ENCODE results near the gene MEAF6.
"Not testable (repeated sequence)": the region's sequence is repeated elsewhere in the genome, so short reads cannot be mapped to it uniquely, and the experiment has no call there.

Gene MEAF6

DNA sequence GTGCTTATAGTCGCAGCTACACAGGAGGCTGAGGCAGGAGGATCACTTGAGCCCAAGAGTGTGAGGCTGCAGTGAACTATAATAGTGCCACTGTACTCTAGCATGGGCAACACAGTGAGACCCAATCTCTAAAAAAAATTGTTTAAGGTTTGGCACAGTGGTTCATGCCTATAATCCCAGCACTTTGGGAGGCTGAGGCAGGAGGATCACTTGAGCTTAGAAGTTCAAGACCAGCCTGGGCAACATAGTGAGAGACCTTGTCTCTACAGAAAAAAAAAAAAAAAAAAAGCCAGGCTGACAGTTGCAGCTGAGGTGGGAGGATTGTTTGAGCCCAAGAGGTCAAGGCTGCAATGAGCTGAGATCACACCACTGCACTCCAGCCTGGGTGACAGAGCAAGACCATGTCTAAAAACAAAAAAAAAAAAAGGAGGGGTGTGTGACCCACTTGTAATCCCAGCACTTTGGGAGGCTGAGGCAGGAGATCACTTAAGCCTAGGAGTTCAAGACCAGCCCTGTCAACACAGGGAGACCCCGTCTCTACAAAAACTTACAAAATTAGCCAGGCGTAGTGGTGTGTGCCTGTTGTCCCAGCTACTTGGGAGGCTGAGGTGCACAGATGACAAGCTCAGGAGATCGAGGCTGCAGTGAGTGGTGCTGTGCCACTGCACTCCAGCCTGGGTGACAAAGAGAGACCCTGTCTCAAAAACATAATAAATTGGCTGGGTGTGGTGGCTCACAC lies 18.0 kb upstream of the MEAF6 start:
- not testable (repeated sequence) for DNase-seq (ENCODE audit: low read depth in 3 of 3)

DNA sequence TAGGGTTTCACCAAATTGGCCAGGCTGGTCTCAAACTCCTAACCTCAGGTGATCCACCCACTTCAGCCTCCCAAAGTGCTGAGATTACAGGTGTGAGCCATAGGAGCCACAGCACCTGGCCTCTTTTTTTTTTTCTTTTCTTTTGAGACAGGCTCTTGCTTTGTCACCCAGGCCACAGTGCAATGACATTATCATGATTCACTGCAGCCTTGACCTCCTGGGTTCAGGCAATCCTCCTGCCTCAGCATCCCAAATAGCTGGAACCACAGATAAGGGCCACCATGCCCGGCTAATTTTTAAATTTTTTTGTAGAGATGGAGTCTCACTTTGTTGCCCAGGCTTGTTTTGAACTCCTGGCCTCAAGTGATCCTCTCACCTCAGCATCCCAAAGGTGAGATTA lies 15.3 kb upstream of the MEAF6 start:
- not testable (repeated sequence) for DNase-seq (ENCODE audit: low read depth in 3 of 3)

DNA sequence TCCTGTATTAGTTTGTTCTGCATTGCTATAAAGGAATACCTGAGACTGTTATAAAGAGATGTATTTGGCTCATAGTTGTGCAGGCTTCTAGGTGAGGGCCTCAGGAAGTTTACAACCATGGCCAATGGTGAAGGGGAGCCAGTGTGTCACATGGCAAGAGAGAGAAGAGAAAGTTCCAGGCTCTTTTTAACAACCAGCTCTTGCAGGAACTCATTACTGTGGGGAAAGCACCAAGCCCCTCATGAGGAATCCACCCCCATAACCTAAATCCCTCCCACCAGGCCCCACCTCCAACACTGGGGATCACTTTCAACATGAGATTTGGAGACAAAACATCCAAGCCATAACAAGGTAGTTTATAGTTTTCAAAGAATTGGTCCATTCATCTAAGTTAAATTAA lies 5.0 kb upstream of the MEAF6 start:
- no peak for DNase-seq (ENCODE audit: low read depth in 3 of 3)

DNA sequence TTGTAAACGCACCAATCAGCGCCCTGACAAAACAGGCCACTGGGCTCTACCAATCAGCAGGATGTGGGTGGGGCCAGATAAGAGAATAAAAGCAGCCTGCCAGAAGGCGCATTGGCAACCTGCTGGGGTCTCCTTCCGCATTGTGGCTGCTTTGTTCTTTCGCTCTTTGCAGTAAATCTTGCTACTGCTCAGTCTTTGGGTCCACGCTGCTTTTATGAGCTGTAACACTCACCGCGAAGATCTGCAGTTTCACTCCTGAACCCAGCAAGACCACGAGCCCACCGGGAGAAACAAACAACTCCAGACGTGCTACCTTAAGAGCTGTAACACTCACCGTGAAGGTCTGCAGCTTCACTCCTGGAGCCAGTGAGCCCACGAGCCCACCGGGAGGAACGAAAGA lies 4.4 kb upstream of the MEAF6 start:
- DNase-seq (ENCODE audit: low read depth in 3 of 3): peak in 1 of 3 donors; percentile 17

DNA sequence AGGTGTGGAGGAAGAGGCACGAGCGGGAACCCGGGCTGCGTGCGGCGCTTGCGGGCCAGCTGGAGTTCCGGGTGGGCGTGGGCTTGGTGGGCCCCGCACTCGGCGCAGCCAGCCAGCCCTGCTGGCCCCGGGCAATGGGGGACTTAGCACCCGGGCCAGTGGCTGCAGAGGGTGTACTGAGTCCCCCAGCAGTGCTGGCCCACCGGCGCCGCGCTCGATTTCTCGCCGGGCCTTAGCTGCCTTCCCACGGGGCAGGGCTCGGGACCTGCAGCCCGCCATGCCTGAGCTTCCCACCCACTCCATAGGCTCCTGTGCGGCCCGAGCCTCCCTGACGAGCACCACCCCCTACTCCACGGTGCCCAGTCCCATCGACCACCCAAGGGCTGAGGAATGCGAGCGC lies 3.7 kb upstream of the MEAF6 start:
- not testable (repeated sequence) for DNase-seq (ENCODE audit: low read depth in 3 of 3)

DNA sequence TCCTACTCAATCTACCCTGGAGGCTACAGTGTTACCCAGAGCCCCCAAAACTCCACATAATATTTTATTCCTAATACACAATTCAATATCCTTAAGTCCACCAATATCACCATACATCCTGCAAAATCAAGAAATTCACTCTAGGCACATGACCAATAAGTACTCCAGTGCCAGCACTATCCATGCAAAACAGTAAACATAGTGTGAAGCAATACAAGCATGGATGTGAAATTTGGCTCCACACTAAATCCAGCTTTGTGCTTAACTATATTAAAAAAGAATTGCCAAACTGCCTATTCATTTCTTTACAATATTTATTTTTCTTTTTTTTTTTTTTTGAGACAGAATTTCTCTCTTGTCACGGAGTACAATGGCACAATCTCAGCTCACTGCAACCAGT lies 3.0 kb upstream of the MEAF6 start:
- DNase-seq (ENCODE audit: low read depth in 3 of 3): no peak

DNA sequence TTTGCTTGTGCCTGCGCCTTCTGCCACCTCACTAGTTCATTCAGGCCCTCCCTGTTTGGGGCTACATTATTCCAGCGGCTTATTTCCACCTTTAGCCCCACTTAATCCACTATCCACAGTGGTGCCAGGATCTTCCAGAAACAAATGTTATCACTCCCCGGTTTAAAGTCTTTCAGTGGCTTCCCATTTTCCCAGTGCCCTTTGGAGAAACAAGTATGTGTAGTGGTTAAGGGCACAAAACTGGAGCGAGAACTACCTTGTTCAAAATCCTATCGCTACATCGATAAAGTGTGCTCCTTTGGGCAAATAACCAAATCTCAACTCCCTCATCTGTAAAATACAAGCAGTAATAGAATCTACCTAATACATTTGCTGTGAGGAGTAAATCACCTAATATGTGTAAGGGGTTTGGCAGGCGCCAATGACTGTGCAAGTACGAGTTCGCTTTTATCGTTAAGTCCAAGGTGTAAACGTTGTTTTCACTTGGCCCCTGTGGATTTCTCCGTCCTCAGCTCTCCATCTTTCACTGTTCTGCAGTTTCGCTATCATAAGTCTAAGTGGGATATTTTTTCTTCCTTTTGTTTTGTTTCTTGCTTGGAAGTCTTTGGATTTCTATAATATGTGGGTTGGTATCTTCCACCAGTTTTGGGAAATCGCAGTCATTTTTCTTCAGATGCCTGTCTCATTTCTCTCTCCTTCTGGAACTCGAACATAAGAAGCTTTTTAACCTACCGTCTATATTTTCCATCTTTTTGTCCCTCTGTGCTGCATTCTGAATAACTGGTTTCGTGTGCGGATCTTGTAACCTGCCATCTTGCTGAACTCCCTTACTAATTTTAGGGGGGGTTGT lies 844 bp upstream of the MEAF6 start:
- no peak for DNase-seq (ENCODE audit: low read depth in 3 of 3)

DNA sequence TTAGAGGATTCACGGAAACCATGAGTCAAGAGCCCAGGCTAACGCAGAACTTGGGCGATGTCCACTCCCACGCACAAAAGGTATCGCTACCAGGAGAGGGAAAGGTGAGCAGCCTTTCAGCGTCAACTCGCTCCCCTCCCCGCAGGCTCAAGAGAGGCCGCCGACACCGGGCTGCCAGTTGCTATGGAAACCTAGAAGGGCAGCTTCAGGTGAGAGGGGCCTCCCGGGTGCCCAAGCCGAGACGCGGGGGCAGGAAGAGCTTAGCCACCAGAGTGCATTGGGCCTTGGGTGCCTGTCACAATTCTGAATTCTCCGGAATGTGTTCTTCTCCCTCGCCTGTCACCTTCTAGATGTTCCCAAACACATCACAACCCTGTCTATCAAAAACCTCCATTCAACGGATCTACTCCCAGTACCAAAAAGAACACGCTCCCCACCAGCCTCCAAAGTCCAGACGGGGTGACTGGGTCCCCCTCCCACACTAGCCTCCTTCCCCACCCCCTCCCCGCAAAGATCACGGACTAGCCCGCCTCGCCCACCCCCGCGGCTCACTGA lies 694 bp downstream of the MEAF6 start:
- DNase-seq (ENCODE audit: low read depth in 3 of 3): peak; percentile 39 to 64 (median 58)

DNA sequence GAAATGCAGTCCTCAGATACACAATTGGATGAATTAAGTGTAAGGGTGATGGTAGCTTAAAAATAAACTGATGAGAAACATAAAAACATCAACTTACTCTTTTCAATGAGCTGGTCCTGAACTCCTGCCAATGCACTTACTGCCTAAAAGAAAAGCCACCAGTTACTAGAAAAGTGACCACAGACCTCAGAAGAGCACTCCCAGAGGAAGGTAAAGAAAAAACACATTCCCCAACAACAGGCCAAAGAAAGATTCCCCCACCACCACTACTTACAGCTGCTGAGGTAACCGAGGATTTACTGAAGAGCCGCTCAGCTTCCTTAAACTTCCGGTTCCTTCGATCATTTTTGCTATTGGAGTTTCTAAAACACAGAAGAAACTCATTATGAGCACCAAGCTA lies 5.4 kb downstream of the MEAF6 start:
- DNase-seq (ENCODE audit: low read depth in 3 of 3): no peak

DNA sequence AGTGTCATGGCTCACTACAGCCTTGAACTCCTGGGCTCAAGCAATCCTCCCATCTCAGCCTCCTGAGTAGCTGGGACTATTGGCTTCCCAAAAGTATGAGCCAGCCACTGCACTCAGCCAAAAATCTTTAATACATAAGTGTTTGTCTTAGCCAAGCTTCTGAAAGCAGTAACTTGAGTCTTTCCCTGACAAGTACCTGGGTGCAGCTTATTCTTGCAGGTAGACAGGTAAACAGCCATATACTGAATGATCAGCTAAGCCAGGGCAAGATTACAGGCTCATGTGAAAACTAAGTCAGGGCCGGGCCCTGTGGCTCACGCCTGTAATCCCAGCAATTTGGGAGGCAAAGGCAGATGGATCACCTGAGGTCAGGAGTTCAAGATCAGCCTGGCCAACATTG lies 7.8 kb downstream of the MEAF6 start:
- DNase-seq (ENCODE audit: low read depth in 3 of 3): no peak

DNA sequence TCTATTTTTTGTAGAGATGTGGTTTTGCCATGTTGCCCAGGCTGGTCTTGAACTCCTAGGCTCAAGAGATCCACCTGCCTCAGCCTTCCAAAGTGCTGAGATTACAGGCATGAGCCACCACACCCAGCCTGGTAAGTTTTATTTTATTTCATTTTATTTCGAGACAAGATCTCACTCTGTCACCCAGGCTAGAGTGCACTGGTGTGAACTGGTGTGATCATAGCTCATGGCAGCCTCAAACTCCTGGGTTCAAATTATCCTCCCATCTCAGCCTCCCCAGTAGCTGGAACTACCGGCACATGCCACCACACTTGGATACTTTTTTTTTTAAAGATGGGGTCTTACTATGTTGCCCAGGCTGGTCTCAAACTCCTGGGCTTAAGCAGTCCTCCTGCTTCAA lies 11.8 kb downstream of the MEAF6 start:
- DNase-seq (ENCODE audit: low read depth in 3 of 3): not testable (repeated sequence)

DNA sequence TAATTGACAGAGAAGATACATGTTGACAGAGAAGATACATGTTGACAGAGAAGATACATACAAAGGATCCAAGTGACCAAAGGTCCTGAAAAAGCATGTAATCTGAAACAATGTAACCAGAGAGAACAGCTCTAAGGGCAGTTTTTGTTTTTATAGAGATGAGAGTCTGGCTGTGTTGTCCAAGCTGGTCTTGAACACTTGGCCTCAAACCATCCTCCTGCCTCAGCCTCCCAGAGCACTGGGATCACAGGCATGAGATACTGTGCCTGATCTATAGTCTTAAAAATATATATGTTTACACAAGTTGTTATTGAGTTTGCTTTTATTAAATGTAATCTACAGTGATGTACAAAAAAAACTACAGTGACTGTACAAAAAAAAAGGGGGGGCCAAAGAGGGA lies 12.5 kb downstream of the MEAF6 start:
- DNase-seq (ENCODE audit: low read depth in 3 of 3): no peak

DNA sequence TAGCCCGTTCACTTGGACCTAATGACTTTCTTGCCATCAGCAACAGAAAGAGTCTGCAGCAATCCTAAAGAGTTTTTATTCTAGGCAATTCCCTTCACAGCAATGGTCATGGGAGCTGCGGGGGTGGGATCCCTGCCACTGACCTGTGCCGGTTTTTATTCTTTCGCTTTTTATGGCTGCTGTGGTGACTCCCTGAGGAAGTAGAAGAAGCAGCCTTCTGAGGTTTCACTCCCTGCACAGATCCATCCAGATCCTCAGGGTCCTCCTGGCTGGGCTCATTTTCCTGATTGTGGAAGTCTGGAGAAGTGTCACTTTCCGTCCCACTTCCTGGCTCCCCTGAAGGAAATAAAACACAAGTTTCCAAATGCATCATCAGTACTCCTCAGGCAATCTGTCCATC lies 12.9 kb downstream of the MEAF6 start:
- no peak for DNase-seq (ENCODE audit: low read depth in 3 of 3)

DNA sequence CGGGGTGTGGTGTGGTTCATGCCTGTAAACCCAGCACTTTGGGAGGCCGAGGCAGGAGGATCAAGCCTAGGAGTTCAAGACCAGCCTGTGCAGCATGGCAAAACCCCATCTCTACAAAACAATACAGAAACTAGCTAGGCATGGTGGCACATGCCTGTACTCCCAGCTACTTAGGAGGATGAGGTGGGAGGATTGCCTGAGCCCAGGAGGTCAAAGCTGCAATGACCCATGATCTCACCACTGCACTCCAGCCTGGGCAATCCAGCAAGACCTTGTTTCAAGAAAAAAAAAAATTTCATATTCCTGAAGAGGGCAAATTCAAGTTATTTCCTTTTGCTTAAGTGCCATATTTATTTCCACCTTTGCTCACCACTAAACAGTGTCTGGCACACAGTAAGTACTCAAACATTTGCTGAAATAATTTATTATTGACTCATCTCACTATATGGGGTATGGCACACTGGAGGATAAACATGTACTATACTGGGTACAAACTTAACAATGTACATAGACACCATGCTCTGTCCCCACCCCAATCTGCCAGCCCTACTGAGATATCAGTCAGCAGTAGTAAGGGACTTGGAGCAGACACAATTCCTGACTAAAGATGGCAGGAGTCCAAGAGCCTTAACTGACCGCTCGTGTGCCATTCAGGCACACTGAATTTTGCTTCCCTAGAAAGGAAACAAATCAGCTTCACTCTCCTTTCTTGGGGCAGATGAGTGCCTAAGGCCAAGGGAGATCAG lies 15.5 kb downstream of the MEAF6 start:
- DNase-seq (ENCODE audit: low read depth in 3 of 3): no peak

DNA sequence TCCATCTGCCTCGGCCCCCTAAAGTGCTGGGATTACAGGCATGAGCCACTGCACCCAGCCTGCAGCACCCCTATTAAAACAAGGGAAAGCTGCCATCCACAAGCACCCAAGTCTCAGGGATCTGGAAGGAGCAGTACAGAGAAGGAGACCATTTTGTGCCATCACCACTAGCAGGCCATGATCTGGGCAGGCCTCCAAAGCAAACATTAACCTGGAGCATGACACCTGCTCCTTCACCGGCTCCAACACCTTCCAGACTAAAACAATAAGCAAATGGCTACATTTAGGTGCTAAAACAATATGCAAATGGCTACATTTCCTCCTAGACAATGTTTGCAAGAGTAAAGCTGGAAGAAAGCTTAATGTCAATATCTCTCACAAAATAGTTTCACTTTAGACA lies 16.7 kb downstream of the MEAF6 start:
- DNase-seq (ENCODE audit: low read depth in 3 of 3): no peak

DNA sequence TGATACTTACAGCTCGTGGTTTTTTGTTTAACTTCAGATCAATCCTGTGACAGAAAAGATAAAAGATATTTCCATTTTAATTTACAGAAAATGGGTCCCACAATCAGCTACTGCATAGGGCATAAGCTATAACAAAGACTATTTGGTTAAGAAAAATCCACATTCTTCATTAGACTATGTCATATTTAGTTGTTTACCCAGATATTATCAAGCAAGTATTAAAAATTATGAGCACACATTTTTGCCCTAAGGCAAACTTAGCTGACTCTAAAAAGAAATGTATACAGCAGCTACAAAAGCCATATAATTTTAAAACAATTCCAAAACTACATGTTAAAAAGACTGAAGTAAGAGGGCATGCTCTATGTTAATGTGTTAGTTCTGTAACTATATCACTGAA lies 18.7 kb downstream of the MEAF6 start:
- DNase-seq (ENCODE audit: low read depth in 3 of 3): no peak

DNA sequence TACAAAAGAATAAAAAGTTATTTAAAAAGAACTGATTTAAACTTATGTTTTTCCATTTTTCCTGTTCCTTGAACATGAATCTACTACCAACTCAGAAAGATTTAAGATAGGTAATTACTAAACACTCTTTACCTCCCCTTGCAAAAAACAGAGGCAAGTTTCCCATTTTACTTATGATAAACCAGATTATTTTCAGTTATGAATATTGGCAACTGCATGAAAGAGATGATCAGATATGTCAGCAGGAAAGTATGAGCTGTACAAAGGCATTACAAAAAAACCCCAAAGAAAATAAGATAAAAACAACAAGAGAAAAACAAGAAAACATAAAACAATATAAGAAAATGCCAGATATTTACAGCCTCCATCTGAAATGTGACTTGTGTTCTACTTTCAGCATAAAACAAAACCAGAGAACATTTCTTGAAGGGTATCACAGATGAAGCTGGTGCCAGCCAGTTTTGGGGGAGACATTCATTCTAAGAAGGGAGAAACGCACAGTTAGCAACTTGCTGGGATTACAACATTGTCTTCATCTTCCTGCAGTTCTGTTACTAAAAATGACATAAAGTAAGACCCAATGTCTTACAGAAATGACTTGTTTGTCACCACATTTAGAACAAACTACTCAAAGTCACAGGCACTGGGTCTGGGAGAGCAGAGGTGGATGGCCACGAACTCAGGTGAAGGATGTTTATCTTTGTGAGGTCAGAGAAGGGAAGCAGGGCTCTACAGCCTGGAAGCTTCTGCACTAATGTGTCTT lies 21.0 kb downstream of the MEAF6 start:
- no peak for DNase-seq (ENCODE audit: low read depth in 3 of 3)

DNA sequence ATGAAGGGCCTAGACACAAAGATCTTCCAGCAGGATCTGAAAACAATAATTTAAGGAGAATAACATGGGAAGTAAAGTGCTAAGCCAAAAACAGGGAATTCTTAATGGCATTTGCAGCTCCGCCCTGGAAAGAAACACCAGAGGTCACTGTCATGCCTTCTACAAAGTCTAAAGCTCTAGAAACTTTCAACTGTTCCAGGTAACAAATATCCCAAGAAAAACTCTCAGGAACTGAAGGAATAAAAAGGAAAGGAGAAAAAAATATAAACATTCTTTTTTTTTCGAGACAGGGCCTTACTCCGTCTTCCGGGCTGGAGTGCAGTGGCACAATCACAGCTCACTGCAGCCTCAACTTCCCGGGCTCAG lies 27.0 kb downstream of the MEAF6 start:
- no peak for DNase-seq (ENCODE audit: low read depth in 3 of 3)

DNA sequence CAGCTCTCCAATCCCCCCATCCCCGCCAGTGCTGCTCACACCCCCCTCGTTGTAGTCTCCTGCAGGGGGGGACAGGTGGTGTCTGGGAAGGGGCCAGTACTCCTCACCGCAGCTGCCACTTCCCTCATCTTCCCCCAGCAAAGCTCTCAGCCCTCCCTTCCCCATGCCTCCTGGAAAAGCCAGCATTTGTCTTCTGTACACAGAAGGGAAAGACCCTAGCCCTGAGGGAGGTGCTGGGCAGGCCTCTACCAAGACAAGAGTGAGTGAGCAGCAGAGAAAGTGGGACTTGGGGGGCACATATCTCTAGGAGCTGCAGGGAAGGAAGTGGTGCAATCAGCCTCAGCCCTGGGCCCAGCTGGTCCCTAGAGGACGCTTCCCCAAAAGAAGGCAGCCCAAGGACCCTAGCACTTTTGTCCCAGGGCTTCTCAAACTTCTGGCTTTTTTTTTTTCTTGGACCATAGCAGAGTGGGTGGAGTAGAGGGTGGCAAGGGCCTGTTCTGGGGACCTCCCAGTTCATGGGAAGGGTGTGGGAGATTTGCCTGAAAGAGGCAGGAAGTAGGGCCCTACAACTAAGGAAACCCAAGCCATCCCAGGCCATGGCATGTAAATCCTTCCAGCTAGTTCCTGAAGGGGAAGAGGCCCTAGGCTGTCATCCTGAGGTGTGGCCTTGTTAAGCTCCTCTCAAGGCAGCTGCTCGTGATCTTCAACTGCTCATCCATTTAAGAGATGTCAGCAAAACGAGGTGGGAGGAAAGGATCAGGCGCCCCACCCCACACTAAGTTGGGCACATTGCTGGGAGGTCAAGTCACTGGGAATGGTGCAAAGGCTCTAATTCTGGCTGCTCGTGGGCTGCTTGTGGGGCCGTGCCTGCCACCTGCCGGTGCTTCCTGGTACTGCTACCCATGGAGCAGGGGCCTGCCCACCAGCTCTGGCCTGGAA lies 27.6 kb downstream of the MEAF6 start:
- DNase-seq (ENCODE audit: low read depth in 3 of 3): peak in 2 of 3 donors; percentile 51 to 68

DNA sequence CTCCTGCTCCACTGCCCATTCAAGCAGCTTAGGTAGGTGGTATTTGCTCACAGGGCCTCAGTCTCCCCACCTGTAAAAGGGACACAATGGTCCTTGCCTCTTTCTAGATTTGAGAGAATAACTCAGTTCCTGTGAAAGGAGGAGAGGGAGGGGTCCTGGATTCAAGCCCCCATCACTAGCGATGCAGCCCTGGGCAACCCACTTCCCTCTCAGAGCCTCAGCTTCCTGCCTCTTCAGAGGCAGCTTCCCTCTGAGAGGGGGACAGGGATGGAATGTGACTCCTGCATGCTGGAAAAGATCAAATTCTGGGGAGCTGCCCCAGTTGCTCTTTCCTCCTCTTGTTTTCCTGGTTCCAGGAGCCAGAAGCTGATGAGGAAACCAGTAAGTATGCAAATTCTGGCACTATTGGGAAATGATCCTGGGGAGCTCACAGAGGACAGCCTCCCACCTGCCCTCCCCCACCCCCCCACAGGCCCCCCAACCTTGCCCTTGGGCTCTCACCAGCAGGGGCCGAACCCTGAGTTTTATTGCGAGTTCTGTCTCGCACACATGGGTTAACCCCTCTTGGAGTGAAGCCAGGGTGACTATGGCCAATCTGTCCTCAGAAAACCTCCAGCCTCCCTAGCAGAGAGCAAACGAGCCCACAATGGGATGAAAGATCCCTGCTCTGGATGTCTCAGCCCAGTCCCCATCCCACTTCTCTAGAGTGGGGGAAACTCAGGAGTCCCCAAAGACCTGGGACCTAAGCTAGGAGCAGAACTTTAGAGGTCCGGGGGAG lies 28.5 kb downstream of the MEAF6 start:
- DNase-seq (ENCODE audit: low read depth in 3 of 3): no peak

Measured in stimulated activated CD4-positive, alpha-beta T cell treated with anti-CD3 and anti-CD28 coated beads, TNF-alpha, amount 100 ng/mL, for 48 hours (primary cell).